22Rv1 (cell line): ENCODE measurements around the gene REG3G.
A peak's percentile ranks its signal among the peaks of the same experiment; 100 is the strongest.
"Not testable (repeated sequence)": the region's sequence is repeated elsewhere in the genome, so short reads cannot be mapped to it uniquely, and the experiment has no call there.

Experiments
- H3K27ac ChIP-seq: fragments of 450-650 bp; 2 replicates; pipeline ENCODE4 v1.5.1; 2017
- CTCF ChIP-seq: fragments of 450-650 bp; IDR thresholded peaks from 2 replicates; pipeline ENCODE4 v1.5.1; 2017; ENCODE audit warnings: mild to moderate bottlenecking
- ZFX ChIP-seq: fragments of 450-650 bp; IDR thresholded peaks from 2 replicates; pipeline ENCODE4 v1.6.1; 2017; ENCODE audit warnings: antibody characterized with exemption, borderline replicate concordance

The REG3G gene

GRCh38 chr2:79013629-79014028 is 11.9 kb upstream of the REG3G start:
- no peak overlapping the region for H3K27ac ChIP-seq
- TF ChIP-seq ZFX (no peak), CTCF (no peak)

GRCh38 chr2:79016342-79016741 is 9.2 kb upstream of the REG3G start:
- no peak for TF ChIP-seq CTCF
- TF ChIP-seq ZFX = no peak
- H3K27ac ChIP-seq = no peak overlapping the region

GRCh38 chr2:79026061-79026460 is 559 bp downstream of the REG3G start:
- TF ChIP-seq CTCF = no peak
- no peak for TF ChIP-seq ZFX
- no peak overlapping the region for H3K27ac ChIP-seq

GRCh38 chr2:79039944-79040343 is 14.4 kb downstream of the REG3G start:
- no peak overlapping the region for H3K27ac ChIP-seq
- TF ChIP-seq ZFX (no peak), CTCF (no peak)

- no peak for TF ChIP-seq ZFX
- peak; percentile 82 for TF ChIP-seq CTCF
- no peak overlapping the region for H3K27ac ChIP-seq
Observed at GRCh38 chr2:79041032-79041448, 15.5 kb downstream of the REG3G start.

GRCh38 chr2:79053486-79053885 is 28.0 kb downstream of the REG3G start:
- H3K27ac ChIP-seq = not testable (repeated sequence)

- H3K27ac ChIP-seq = not testable (repeated sequence)
Observed at GRCh38 chr2:79054769-79055168, 29.3 kb downstream of the REG3G start.

- TF ChIP-seq CTCF (no peak), ZFX (no peak)
- no peak overlapping the region for H3K27ac ChIP-seq
Observed at GRCh38 chr2:79065201-79065600, 39.7 kb downstream of the REG3G start.
